NCI-H446 treated with DMSO at 0.1 percent for 48 hours (cell line): Measurements from ENCODE around the gene MCMBP.

Source experiments
- DNase-seq: peaks from one replicate; lab custom pipeline; 2025; lab: John Stamatoyannopoulos, UW

The MCMBP gene

GRCh38 chr10:119783665-119784027 lies 89.0 kb downstream of the MCMBP start:
- no peak for DNase-seq

DNA sequence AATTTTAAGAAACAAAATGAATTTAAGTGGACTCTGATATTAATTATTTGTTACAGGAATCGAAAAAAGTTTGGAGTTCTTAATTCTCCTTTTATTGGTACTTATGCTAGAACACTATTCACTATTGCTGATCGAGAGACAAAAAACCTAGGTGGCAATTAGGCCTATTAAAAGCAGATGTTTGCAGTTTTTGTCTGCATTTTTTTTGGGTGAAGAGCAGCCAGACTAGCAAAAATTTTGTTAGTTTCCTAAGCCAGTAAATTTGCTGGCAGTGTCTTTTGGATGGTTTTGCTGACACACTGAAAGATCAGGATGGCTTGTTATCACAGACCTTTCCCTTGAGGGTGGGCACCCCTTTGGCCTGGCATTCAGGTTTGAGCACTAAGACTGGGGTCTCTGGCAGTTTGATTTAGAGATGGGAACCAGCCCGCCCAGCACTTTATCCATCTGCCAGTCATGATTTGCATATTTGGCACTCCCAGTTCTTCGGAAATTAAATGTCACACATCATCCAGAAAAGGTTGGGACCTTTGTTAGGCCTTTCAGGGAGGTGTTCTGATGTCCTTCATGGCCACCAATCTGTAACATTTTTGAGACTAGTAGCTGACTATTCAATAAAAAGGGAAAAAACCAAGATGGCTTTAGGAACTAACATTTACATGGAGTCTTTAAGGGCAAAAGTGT lies 89.5 kb downstream of the MCMBP start:
- no peak for DNase-seq

DNA sequence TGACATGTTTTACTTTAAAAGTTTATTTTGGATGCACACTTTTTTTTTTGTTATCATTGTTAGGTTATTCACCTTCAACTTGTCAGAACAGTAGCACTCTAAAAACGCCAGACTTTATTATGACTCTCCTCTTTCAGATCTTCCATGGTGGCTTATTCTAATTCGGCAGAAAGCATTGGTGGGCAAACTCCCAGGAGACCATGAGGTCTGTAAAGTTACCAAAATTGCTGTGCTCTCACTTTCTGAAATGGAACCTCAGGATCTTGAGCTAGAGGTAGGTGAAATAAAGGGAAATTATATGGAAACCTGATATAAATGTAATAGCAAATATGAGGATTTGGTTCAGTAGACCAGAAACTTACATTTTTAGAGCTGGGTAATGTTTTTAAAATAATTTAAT lies 91.1 kb downstream of the MCMBP start:
- DNase-seq = no peak

DNA sequence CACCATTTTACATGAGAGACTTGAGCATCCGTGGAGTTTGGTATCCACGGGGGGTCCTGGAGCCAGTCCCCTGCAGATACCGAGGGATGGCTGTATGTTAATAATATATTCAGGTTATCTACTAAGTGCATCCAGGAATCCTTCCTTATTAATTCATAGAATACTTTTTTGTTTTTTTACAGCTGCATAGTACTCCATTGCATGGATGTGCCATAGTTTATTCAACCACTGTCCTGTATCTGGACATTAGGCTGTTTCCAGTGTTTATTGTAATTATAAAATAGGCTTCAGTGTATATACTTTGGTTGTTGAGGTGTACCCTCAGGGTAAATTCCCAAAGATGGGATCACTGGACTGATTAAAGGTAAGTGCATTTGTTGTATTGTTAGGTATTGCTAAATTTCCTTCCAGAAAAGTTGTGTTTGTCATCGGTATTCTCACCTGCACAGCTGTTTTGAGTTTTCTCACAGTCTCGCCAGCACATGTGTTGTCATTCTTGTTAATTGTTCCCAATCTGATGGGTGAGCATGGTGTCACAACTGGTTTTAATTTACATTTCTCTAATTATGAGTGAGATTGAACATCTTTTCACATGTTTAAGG lies 91.7 kb downstream of the MCMBP start:
- no peak for DNase-seq
